Spleen (tissue), 7 donors: ENCODE results near the gene CTNNBL1.

Source experiments
- POLR2A ChIP-seq, 3 donors: fragments of 450-650 bp; IDR thresholded peaks; one replicate each; pipeline ENCODE4 v1.5.1; 2017; ENCODE audit warnings: antibody characterized with exemption in 3 of 3, mild to moderate bottlenecking in 1 of 3
- POLR2AphosphoS5 ChIP-seq, 3 donors: sonication (generic); formaldehyde crosslinking; IDR thresholded peaks; one replicate each; pipeline ENCODE4 v1.5.1; 2017; ENCODE audit warnings: antibody characterized with exemption in 3 of 3
- TF ChIP-seq, protein P1 (sequence below), 11 experiments: fragments of 200-600 bp in 7 of 11; fragments of 450-650 bp in 4 of 11; sonication (generic) in 4 of 11; IDR thresholded peaks in 8 of 11; conservative IDR thresholded peaks in 3 of 11; 1 replicate in 7 of 11; 2 replicates in 4 of 11; pipeline versions ENCODE4 v1.4.0 to v1.8.0; 2016 to 2021; ENCODE audit warnings: antibody characterized with exemption in 11 of 11, inconsistent platforms in 4 of 11, mild to moderate bottlenecking in 1 of 11
- donor health status: DM: no; HTN: no; CAD: no; lungs with moderate emphysema.
- donor health status: DM: no; HTN: no; CAD: no.
- donor health status: DM: no; HTN: no; CAD: no.

DNA sequence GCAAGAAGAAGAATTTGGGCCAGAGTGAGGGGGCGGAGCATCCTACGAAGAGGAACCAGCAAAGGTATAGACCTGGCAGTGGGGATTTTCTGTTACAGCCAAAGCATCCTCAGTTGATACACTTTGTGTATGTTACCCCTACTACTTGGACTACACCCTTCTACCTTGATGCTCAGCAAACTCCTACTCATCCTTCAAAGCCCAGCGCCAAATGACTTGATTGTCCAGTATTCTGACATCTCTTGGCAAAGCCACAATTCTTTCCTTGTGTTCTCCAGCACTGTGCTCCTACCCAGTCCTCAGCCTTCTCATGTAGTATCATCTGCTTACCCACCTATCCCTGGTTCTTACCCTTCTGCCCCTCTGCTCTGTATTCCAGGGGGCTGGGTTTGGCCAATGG is 21.7 kb upstream of the CTNNBL1 start:
- TF ChIP-seq, protein P1, sequence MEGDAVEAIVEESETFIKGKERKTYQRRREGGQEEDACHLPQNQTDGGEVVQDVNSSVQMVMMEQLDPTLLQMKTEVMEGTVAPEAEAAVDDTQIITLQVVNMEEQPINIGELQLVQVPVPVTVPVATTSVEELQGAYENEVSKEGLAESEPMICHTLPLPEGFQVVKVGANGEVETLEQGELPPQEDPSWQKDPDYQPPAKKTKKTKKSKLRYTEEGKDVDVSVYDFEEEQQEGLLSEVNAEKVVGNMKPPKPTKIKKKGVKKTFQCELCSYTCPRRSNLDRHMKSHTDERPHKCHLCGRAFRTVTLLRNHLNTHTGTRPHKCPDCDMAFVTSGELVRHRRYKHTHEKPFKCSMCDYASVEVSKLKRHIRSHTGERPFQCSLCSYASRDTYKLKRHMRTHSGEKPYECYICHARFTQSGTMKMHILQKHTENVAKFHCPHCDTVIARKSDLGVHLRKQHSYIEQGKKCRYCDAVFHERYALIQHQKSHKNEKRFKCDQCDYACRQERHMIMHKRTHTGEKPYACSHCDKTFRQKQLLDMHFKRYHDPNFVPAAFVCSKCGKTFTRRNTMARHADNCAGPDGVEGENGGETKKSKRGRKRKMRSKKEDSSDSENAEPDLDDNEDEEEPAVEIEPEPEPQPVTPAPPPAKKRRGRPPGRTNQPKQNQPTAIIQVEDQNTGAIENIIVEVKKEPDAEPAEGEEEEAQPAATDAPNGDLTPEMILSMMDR (IDR thresholded peaks at IDR 0.05 in 8 of 11, conservative IDR thresholded peaks at IDR 0.05 in 3 of 11) = no peak
- TF ChIP-seq POLR2A (IDR thresholded peaks at IDR 0.05) = no peak
- TF ChIP-seq POLR2AphosphoS5 (IDR thresholded peaks at IDR 0.05) = no peak
